NCI-H748 (cell line): ENCODE data around the gene ASAP3.
"Not testable (repeated sequence)": the region's sequence is repeated elsewhere in the genome, so short reads cannot be mapped to it uniquely, and the experiment has no call there.

Source experiments
- DNase-seq: peaks from one replicate; lab custom pipeline; 2025; ENCODE audit not compliant: unreplicated experiment; lab: John Stamatoyannopoulos, UW

The ASAP3 gene

GRCh38 chr1:23399229-23399628 lies 84.8 kb downstream of the ASAP3 start:
- DNase-seq, result no peak

GRCh38 chr1:23397908-23398307 lies 86.1 kb downstream of the ASAP3 start:
- DNase-seq, result no peak

DNA sequence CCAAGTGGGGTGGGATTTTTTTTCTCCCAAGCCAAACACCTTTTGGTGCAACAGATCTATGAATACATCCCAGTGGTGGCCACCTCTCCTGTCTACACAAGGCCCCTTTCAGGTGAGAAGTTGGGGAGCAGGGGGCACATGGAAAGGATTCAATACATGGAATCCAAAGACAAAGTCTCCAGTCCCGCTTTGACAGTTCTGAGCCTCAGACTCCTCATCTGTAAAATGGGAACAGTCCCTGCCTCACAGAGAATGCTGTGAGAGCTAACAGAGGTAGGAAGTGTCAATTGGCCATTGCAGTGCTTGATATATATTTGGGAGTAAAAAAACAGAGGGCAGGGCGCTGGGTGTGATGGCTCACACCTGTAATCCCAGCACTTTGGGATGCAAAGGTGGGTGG lies 87.6 kb downstream of the ASAP3 start:
- no peak for DNase-seq

DNA sequence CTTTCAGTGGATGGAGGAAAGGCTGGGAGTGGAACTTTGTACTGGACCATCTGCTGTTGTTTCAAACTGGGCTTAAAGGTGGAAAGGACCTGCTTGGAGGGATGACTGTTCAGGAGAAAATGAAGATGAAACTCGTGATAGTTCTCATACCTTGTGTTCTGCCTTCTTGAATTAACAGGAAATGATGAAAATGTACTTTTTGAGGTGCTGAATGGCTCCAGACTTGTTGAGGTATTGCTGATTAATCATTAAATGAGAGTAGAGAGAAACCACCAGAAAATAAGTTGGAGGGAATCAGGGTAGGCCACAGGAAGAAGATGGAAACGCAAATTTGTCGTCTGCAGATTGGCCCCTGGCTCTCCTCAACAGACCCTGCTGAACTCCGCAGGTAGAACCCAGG lies 88.1 kb downstream of the ASAP3 start:
- no peak for DNase-seq

DNA sequence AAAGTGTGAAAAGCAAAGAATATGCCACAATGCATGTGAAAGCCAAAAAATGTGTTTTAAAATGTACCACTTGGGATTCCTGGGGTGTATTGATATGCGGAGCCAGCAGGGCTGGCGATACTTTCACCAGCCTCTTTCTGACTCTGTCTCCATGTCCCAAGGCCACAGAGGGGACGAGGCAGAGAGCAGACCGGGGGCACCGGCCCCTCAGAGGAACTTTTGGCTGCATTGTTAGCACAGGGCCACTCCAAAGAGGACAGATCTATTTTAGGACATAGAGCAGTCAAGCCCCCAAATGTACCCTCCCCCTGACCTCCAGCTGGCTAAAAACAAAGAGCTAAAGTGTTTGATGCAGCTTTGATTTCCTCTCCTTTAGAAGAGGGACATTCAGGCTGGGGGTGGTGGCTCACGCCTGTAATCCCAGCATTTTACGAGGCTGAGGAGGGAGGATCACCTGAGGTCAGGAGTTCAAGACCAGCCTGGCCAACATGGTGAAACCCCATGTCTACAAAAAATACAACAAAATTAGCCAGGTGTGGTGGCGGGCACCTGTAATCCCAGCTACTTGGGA lies 88.7 kb downstream of the ASAP3 start:
- DNase-seq, result no peak

DNA sequence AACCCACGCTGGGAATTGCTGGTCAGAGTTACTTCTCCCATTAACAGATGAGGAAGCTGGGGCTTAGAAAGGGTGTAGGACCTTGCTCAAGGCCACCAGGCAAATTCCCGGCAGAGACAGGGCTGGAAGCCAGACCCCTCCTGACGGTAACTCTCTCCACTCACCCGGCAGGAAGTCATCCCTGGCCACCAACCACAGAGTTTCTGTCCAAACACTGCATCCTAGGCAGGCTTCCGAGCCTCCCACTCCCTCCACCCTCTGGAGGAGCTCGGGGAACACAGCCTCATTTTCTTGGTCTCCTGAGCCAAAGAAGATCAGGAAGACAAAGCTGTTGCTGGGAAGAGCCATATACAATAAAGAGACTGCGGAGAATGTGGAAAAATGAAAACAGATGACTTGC lies 89.3 kb downstream of the ASAP3 start:
- no peak for DNase-seq

- no peak for DNase-seq
These were observed 89.8 kb downstream of the ASAP3 start for GRCh38 chr1:23394181-23394580.

GRCh38 chr1:23393706-23394105 lies 90.3 kb downstream of the ASAP3 start:
- DNase-seq, result no peak

DNA sequence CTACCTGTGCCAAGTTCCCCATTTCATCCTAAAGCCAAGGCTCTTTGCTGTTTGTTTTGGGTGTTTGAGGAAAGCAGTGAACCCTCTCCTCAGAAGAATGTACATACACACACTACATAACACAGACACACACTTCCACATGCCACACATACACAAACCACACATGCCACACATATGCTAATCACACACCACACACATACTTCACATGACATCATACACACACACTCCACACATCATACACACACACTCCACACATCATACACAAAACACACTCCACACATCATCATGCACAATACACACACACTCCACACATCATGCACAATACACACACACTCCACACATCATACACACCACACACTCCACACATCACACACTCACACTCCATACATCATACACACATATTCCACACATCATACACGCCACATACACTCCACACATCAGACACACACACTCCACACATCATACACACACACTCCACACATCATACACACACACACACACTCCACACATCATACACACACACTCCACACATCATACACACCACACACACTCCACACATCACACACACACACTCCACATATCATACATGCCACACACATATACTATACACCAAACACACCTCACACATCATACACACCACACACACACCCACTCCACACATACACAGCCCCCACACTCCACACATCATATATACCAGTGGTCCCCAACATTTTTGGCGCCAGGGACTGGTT lies 91.7 kb downstream of the ASAP3 start:
- DNase-seq, result no peak

DNA sequence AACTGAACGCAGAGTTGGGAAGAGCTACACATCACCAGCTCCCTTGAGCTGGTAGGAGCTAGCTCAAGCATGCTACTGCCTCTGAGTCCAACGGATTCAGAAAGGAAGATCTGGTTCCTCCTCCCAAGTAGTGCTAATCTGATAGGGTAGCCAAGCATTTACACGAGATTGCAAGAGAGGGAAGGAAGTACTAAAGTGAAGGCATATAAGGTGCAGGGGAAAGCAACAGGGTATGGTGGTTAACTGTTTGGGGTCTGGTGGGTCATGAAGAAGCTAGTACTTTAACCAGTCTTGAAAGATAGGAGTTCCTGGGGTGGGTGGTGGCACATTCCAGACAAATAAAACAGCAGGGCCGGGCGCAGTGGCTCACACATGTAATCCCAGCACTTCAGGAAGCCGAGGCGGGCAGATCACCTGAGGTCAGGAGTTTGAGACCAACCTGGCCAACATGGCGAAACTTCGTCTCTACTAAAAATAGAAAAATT lies 94.1 kb downstream of the ASAP3 start:
- DNase-seq, result no peak

GRCh38 chr1:23387494-23387893 lies 96.5 kb downstream of the ASAP3 start:
- DNase-seq, result no peak

- no peak for DNase-seq
These were observed 98.8 kb downstream of the ASAP3 start for GRCh38 chr1:23385119-23385621.

DNA sequence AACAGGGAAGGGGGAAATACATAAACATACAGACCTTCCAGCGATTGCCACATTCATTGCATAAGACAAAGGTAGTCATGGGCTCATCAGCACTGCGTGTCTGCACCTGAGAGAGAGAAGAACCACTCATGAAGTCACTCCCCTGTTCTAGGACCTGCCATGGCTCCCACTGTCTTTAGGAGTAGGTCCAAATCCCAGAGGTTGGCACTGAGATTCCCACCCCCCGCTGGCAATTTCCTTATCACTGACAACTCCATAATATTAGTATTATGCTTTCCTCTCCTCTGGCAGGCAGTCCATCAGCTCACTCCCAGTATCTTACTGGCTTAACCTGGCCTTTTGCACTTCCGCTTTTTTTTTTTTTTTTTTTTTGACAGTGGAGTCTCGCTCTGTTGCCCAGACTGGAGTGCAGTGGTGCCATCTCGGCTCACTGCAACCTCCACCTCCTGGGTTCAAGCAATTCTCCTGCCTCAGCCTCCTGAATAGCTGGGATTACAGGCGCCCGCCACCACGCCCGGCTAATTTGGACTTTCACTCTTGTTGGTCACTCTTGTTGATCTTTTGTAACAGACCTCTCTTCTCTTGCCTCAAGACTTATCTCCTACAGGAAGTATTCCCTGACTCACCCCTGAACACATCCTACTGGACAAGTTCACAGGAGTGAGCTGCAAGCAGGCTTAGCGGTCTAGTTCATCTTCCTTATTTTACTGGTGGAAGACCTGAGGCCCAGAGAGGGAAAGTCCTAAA lies 99.5 kb downstream of the ASAP3 start:
- no peak for DNase-seq

DNA sequence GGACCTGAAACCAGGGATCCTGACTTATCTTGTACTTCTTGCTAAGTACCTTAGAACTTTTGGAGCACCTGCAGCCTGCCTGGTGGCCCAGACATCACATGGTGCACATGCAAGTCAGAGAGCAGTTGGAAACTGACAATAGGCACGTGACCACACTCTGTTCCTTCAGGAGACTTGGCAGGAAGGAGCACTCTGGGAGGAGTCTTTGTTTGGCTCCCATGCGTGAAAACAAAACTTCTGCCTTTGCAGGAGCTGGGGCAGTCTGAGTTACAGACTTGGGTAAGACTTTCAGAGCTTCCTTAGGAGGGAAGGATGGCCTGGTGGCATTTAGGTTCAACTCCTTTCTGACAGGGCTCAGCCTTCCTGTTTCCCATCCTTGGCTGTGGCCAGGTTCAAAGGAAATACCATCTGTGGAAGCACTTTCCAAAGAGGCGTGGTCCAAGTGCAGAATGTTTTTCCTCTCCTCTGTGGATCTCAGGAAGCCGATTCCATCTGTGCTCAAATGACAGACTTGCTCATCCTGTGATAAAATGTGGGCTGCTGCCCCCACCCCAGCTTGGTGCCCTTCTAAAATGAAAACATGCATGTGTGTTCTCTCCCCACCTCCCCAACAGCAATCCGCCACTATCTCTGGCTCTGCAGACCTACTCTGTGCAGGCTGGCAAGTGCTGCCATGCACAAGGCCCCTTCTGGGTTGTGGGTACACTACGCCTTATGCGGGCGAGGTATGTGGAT lies 100.2 kb downstream of the ASAP3 start:
- DNase-seq, result no peak

DNA sequence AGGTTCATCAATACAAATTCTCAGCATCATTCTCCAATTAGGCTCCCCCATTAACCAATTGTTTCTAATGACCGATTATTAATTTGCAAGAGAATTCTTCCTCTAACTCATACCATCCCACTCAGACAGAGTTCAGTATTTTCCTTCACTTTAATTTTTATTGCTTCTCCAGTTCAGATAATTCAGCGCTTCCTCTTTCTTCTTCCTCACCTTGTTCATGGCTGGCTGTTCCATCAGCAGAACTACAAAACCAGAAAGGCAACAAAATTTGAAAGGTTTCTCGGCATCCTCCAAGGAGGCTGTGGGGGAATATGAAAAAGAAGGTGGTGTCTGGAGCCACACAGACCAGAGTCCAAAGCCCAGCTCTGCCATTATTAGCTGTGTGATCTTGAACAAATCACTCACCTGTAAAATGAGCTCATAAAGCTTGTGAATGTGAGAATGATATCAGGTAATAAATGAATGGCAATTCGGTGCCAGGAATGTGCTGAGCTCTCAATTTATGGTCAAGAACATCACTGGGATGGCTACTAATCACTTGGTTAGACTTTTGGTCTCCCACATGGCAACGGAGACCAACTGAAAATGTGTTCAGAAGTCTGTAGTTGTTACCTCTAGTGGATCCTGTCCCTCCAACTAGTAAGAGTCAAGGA lies 102.6 kb downstream of the ASAP3 start:
- DNase-seq, result no peak

DNA sequence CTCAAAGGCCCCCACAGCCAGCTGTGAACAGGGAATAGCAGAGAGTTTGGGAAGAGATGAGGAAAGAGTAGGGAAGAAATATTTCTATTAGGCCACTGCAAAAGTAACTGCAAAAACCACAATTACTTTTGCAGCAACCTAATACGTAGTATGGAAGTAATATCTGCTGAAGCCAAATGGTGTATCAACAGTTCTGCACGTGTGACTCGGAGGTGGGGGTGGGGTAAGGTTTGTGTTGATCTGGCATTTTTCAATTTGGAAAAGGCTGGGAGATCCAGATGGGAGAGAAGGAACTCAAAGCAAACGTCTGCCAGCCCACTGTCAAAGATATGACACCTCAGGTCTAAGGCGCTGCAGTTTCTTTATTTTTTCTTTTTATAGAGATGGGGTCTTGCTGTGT lies 103.3 kb downstream of the ASAP3 start:
- no peak for DNase-seq

- not testable (repeated sequence) for DNase-seq
These were observed 103.7 kb downstream of the ASAP3 start for GRCh38 chr1:23380236-23380635.
